GM21515 (cell line): ENCODE measurements around the gene SLC22A23.

ENCODE experiments used
- ATAC-seq: cut with Tn5 transposase; IDR thresholded peaks from one replicate; pipeline ENCODE4 v1.9.1; 2021; ENCODE audit not compliant: unreplicated experiment

The SLC22A23 gene

GRCh38 chr6:3288711-3289663 is 167.9 kb downstream of the SLC22A23 start:
- ATAC-seq, result no peak

GRCh38 chr6:3287976-3288707 is 168.7 kb downstream of the SLC22A23 start:
- ATAC-seq, result no peak

GRCh38 chr6:3287308-3287707 is 169.5 kb downstream of the SLC22A23 start:
- ATAC-seq, result no peak

GRCh38 chr6:3286641-3287171 is 170.1 kb downstream of the SLC22A23 start:
- ATAC-seq, result no peak

GRCh38 chr6:3285732-3286131 is 171.1 kb downstream of the SLC22A23 start:
- no peak for ATAC-seq

- ATAC-seq, result no peak
These were observed 171.7 kb downstream of the SLC22A23 start for GRCh38 chr6:3285049-3285639.

- ATAC-seq, result no peak
These were observed 172.4 kb downstream of the SLC22A23 start for GRCh38 chr6:3284436-3284876.

GRCh38 chr6:3283641-3284435 is 173.0 kb downstream of the SLC22A23 start:
- ATAC-seq, result no peak

GRCh38 chr6:3283241-3283640 is 173.6 kb downstream of the SLC22A23 start:
- ATAC-seq, result no peak

- ATAC-seq, result no peak
These were observed 174.2 kb downstream of the SLC22A23 start for GRCh38 chr6:3282476-3283236.

GRCh38 chr6:3281631-3282475 is 175.0 kb downstream of the SLC22A23 start:
- no peak for ATAC-seq

- no peak for ATAC-seq
These were observed 175.9 kb downstream of the SLC22A23 start for GRCh38 chr6:3280866-3281465.

- ATAC-seq, result no peak
These were observed 176.8 kb downstream of the SLC22A23 start for GRCh38 chr6:3280091-3280490.

GRCh38 chr6:3278691-3279090 is 178.2 kb downstream of the SLC22A23 start:
- no peak for ATAC-seq

- ATAC-seq, result no peak
These were observed 178.9 kb downstream of the SLC22A23 start for GRCh38 chr6:3277851-3278416.

GRCh38 chr6:3277251-3277650 is 179.6 kb downstream of the SLC22A23 start:
- ATAC-seq, result no peak

- ATAC-seq, result no peak
These were observed 180.4 kb downstream of the SLC22A23 start for GRCh38 chr6:3276174-3277167.
